MM.1S (cell line): ENCODE data around the gene RANBP10.

Experiments used
- CTCF ChIP-seq: fragments of 300-600 bp; sonication (generic); IDR thresholded peaks from 2 replicates; pipeline ENCODE4 v1.5.1; 2016; ENCODE audit warnings: antibody characterized with exemption, low read length, mixed read lengths
- EZH2 ChIP-seq: fragments of 300-600 bp; sonication (generic); optimal IDR thresholded peaks from 2 replicates; pipeline ENCODE3; 2017; ENCODE audit warnings: low read depth, mild to moderate bottlenecking, antibody characterized with exemption, low read length, mixed read lengths
- EZH2phosphoT487 ChIP-seq: fragments of 300-600 bp; sonication (generic); IDR thresholded peaks from 2 replicates; pipeline ENCODE4 v1.6.1; 2018; ENCODE audit warnings: antibody characterized with exemption, low read length

DNA sequence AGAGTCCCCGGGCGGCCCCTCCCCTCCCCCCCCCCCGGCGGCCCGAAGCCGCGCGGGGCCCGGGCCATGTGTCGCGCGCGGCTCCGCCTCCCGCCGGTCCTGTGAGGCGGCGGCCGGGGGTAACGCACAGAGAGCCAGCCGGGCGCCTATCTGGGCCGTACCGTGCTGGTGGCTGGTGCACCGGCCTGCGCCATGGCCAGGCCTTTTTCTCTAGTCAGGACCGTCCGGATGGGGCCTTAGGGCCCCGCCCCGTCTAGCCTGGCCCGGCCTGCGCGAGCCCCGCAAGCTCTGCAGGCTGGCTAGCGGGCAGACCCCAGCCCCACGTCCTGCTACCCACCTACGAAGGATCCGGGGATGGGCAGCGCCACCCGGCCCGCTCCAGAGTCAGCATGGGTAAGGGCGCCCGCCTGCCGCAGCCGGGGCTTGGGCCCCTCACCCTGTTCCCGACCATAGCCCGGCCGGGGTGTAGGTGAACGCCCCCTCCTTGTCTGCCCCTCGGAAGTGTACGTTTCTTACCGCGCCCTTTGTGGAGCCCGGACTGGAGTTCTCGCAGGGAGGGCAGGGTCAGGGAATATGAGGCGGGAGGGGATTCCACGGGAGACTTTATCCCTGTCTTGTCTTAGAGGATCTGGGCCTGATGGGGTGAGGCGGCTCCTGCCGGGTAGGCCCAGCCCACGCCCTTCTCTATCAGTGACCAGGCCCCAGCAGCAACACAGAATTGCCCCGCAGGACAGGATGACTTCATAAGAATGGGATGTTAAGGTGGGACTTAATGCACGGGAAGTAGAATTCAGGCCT is 40.9 kb upstream of the RANBP10 start, which contains the start of gene CENPT:
- TF ChIP-seq EZH2phosphoT487 (no peak), CTCF (no peak), EZH2 (no peak)
